Skin of body (tissue), 2 donors: ENCODE measurements around the gene CTNNBIP1. TPM values are rescaled to one million over a fixed set of nuclear protein-coding genes. Genes with fewer than 3 reads are reported as not detected.
A peak's percentile ranks its signal among the peaks of the same experiment; 100 is the strongest.
"Not testable (repeated sequence)": the region's sequence is repeated elsewhere in the genome, so short reads cannot be mapped to it uniquely, and the experiment has no call there.

Experiments
- DNase-seq: peaks from one replicate; lab custom pipeline; 2025; lab: John Stamatoyannopoulos, UW
- total RNA-seq: library from RNA; depleted of rRNA; stranded (reverse); fragments of >200 nt; gene quantifications from one replicate; pipeline ENCODE4 v1.2.3, GENCODE V29; 2014

The CTNNBIP1 gene, protein sequence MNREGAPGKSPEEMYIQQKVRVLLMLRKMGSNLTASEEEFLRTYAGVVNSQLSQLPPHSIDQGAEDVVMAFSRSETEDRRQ
- 33.6 TPM for total RNA-seq

DNA sequence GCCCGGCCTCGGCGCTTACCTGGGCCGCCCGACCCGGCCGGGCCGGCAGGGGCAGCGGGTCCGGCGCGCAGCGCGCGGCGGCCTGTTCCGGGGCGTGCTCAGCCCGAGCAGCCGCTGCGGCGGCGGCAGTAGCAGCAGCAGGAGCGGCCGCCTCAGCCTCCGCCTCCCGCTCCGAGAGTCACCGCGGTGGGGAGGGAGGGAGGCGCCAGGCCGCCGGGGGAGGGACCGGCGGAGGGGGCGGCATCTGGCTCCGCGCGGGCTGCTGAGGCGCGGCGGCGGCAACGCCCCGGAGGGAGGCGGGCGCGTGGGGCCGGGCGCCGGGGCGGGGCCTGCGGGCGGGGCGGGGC is at the start of gene CTNNBIP1:
Gene CTNNBIP1 (minus strand): TSS at position 194 of the 347 bp plus-strand sequence. CDS start 38,205 bp downstream, outside the sequence.
- no peak for DNase-seq

GRCh38 chr1:9957726-9958125 is 47.7 kb upstream of the CTNNBIP1 start:
- no peak for DNase-seq

GRCh38 chr1:9946315-9946714 is 36.2 kb upstream of the CTNNBIP1 start:
- DNase-seq = no peak

GRCh38 chr1:9942939-9943788 is 33.1 kb upstream of the CTNNBIP1 start, which contains the start of the genes LZIC and NMNAT1:
TSS of gene LZIC (minus strand) at chr1:9943391. CDS start at chr1:9936619, 6,772 bp downstream.
TSS of gene NMNAT1 (plus strand) at chr1:9943475. CDS start at chr1:9972074, 28,599 bp downstream.
- peak; percentile 82 for DNase-seq

- DNase-seq = peak; percentile 47
Observed at GRCh38 chr1:9942399-9942938, 32.4 kb upstream of the CTNNBIP1 start.

- no peak for DNase-seq
Observed at GRCh38 chr1:9929431-9930385, 19.6 kb upstream of the CTNNBIP1 start.

- DNase-seq = no peak
Observed at GRCh38 chr1:9927259-9927658, 17.2 kb upstream of the CTNNBIP1 start.

DNA sequence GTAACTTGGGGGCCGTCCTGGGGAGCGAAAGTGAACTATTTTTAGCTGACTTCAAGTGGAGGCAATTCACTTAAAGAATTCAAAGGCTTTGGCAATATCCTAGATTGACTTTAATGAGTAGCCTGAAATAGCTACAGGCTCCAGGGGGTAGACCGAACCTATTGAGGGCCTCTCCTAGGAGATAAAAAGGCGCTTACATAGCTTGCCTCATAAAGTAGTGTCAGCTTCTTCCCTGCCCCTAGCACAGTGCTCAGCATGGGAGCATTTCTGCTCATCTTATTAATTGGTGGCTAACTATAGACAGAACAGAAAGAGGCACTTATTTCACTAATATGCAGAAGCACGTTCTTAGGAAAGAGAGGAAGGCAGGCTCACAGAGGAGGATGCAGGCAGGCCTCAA is 12.3 kb upstream of the CTNNBIP1 start:
- DNase-seq = no peak

- no peak for DNase-seq
Observed at GRCh38 chr1:9920606-9921005, 10.5 kb upstream of the CTNNBIP1 start.

GRCh38 chr1:9917901-9918300 is 7.8 kb upstream of the CTNNBIP1 start:
- no peak for DNase-seq

DNA sequence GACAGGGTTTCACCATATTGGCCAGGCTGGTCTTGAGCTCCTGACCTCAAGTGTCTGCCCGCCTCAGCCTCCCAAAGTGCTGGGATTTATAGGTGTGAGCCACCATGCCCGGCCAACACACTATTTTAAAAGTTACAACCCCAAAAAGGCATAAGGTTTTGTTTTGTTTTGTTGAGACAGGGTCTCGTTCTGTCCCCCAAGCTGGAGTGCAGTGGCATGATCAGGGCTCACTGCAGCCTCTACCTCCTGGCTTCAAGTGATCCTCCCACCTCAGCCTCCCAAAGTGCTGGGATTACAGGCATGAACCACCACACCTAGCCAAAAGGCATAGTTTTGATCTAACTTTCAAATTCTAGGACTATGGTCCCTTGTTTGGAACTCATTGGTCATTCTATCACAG is 7.4 kb upstream of the CTNNBIP1 start:
- DNase-seq = not testable (repeated sequence)

GRCh38 chr1:9916452-9916851 is 6.4 kb upstream of the CTNNBIP1 start:
- no peak for DNase-seq

DNA sequence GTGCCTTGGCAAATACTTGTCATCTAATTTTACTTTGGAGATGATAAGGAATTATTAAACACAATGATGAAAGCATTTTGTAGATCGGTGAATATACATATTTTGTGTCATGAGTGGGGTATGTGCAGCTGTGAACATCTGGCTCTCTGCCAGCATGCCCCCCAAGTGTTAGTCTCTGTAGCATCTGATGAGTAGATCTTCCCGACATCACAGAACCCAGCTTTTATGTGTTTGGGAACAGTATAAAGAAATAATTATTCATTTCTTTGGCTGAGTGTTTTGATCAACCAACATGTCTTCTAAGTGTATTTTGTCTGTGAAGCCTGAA is 4.5 kb upstream of the CTNNBIP1 start:
- DNase-seq = no peak

GRCh38 chr1:9912264-9912936 is 2.3 kb upstream of the CTNNBIP1 start:
- DNase-seq = no peak

GRCh38 chr1:9910423-9911178 is 532 bp upstream of the CTNNBIP1 start:
- DNase-seq = peak; percentile 98

DNA sequence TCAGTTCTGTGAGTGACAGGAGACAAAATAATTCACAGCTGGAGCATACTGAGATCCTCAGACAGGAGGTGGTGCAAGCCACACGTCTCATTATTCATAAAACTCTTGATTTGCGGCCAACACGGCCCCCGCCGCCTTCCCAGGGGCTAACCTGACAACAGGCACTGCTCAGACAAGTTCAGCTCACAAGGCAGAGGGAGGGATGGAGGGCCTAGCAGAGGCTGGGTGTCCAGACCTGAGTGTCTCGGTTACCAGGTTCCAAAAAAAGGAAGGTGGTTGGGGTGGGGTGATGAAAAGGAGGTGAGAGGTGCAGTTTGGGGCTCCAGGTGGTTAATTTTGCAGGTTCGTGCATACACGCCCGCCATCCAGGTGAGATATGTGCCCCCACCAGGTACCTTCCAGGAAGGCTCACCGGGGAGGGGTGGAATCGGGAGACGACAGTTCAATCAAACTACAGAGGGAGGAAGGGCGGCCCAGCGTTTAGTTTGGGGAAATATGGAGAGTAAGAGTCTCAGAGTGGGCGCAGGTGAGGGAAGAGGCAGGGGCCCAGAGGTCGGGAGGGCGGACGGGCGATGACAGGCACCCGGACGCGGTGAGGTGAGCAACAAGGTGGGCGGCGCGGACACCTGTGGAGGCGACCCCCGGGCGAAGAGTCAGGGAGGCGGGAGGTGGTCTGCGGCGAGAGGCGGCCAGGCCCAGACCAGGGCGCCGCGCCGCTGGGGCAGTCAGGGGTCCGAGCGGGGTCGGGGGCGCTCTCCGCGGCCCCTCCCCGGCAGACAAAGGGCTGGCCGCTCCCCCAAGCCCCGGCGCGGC is 629 bp downstream of the CTNNBIP1 start:
- no peak for DNase-seq

DNA sequence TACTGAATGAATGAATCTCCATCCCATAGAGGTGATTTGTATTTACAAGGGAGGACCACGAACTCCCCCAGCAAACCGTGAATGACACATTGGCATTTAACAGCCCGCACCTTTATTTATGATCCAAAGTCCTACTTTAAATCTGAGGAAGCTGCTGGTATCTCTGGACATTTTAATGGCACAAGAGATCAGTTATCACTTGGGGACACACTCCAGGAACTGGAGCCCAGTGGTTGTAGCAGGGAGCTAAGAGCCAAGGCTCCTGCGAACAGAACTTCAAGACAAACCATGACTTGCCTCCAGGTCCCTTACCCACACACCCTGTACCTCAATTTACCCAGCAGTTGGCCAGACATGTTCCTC is 1.2 kb downstream of the CTNNBIP1 start:
- no peak for DNase-seq

- no peak for DNase-seq
Observed at GRCh38 chr1:9907441-9907840, 2.6 kb downstream of the CTNNBIP1 start.

- DNase-seq = no peak
Observed at GRCh38 chr1:9906466-9906865, 3.6 kb downstream of the CTNNBIP1 start.

DNA sequence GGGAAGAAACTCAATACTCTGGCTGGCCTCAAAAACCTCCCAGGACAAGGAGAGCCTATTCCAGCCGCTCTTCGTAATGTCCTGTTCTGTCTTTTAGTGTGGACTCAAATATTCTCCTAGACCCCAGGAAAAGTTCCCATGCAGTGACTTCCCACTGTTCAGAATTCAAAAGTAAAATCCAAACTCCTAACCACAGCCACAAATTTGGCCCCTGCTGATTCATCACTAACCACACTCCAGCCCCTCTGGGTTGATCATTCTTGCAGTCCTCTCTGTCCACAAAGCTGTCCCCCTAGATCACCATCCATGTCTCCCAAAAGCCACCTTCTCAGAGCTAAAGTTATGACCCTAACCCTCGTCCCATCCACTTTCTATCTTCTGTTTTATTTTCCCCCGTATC is 5.1 kb downstream of the CTNNBIP1 start:
- DNase-seq = no peak
